ENCODE data around the gene PLCB1. TPM values are rescaled to one million over a fixed set of nuclear protein-coding genes. Genes with fewer than 3 reads are reported as not detected.

The PLCB1 gene
- total RNA-seq, 1 experiment from 2014 or later, result 4.4 TPM

- TF ChIP-seq EZH2phosphoT487 (IDR thresholded peaks at IDR 0.05; ENCODE audit: borderline replicate concordance, low read length) (no peak), CTCF (conservative IDR thresholded peaks at IDR 0.05; ENCODE audit: low read depth, low read length) (no peak), EZH2 (IDR thresholded peaks at IDR 0.05; ENCODE audit: low read length, unreplicated experiment) (no peak)
- H4K20me1 ChIP-seq (ENCODE audit: low read length), result no peaks in the 10 kb centered on the region
- no peak overlapping the region for H3K9ac ChIP-seq (ENCODE audit: low read length)
- intact Hi-C loops (cut with micrococcal nuclease), result no loop called here
- no peak overlapping the region for H3K27ac ChIP-seq (ENCODE audit: low read length)
- DNase-seq, result no peak
- ChIA-PET CTCF (no interaction called here), POLR2A (ENCODE audit: unreplicated experiment) (no interaction called here)
- no peak overlapping the region for H2AFZ ChIP-seq (ENCODE audit: low read length)
- no TSS peak for BruUV-seq (replicated peaks)
- no peak overlapping the region for H3K4me3 ChIP-seq (ENCODE audit: low read length)
- no peaks in the 10 kb centered on the region for H3K9me3 ChIP-seq (ENCODE audit: low read length)
- H3K36me3 ChIP-seq (ENCODE audit: low read depth, low read length), result no peaks in the 10 kb centered on the region
- no peaks in the 10 kb centered on the region for H3F3A ChIP-seq (ENCODE audit: low read length, unreplicated experiment)
- ATAC-seq, result no peak
- H3K9me2 ChIP-seq (replicated peaks; ENCODE audit: low read length), result no peaks in the 10 kb centered on the region
- H3K27me3 ChIP-seq (ENCODE audit: low read length), result peaks cover 18% of the 10 kb centered on the region; the same call in 1 of the 2 replicates
- no peak overlapping the region for H3K4me2 ChIP-seq (ENCODE audit: low read length)
- no peaks in the 10 kb centered on the region for H3K4me1 ChIP-seq (ENCODE audit: insufficient read depth, low read length)
- H3K79me2 ChIP-seq (ENCODE audit: low read length), result no peaks in the 10 kb centered on the region
These were observed 538.3 kb downstream of the PLCB1 start for GRCh38 chr20:8670207-8670892.

- H3K27me3 ChIP-seq (ENCODE audit: low read length), result peaks cover 18% of the 10 kb centered on the region; the same call in 1 of the 2 replicates
- no peak for ATAC-seq
- BruUV-seq (replicated peaks), result no TSS peak
- no peak for DNase-seq
- TF ChIP-seq CTCF (conservative IDR thresholded peaks at IDR 0.05; ENCODE audit: low read depth, low read length) (no peak), EZH2 (IDR thresholded peaks at IDR 0.05; ENCODE audit: low read length, unreplicated experiment) (no peak), EZH2phosphoT487 (IDR thresholded peaks at IDR 0.05; ENCODE audit: borderline replicate concordance, low read length) (no peak)
- H3K27ac ChIP-seq (ENCODE audit: low read length), result no peak overlapping the region
- no peaks in the 10 kb centered on the region for H3K9me2 ChIP-seq (replicated peaks; ENCODE audit: low read length)
- no peak overlapping the region for H3K4me3 ChIP-seq (ENCODE audit: low read length)
- intact Hi-C loops (cut with micrococcal nuclease), result no loop called here
- H3K4me2 ChIP-seq (ENCODE audit: low read length), result no peak overlapping the region
- H3K79me2 ChIP-seq (ENCODE audit: low read length), result no peaks in the 10 kb centered on the region
- no peaks in the 10 kb centered on the region for H3K9me3 ChIP-seq (ENCODE audit: low read length)
- H2AFZ ChIP-seq (ENCODE audit: low read length), result no peak overlapping the region
- no peaks in the 10 kb centered on the region for H4K20me1 ChIP-seq (ENCODE audit: low read length)
- H3K4me1 ChIP-seq (ENCODE audit: insufficient read depth, low read length), result no peaks in the 10 kb centered on the region
- H3F3A ChIP-seq (ENCODE audit: low read length, unreplicated experiment), result no peaks in the 10 kb centered on the region
- ChIA-PET CTCF (no interaction called here), POLR2A (ENCODE audit: unreplicated experiment) (no interaction called here)
- no peak overlapping the region for H3K9ac ChIP-seq (ENCODE audit: low read length)
- H3K36me3 ChIP-seq (ENCODE audit: low read depth, low read length), result no peaks in the 10 kb centered on the region
These were observed 538.8 kb downstream of the PLCB1 start for GRCh38 chr20:8670893-8671215.

GRCh38 chr20:8671370-8671961, 539.4 kb downstream of the PLCB1 start:
- no peak overlapping the region for H3K27ac ChIP-seq (ENCODE audit: low read length)
- ATAC-seq (no peak), DNase-seq (no peak)
- H4K20me1 ChIP-seq (ENCODE audit: low read length), result no peaks in the 10 kb centered on the region
- no peak overlapping the region for H3K9ac ChIP-seq (ENCODE audit: low read length)
- H3K36me3 ChIP-seq (ENCODE audit: low read depth, low read length), result no peaks in the 10 kb centered on the region
- ChIA-PET CTCF (no interaction called here), POLR2A (ENCODE audit: unreplicated experiment) (no interaction called here)
- H3K9me3 ChIP-seq (ENCODE audit: low read length), result no peaks in the 10 kb centered on the region
- no peak for TF ChIP-seq EZH2 (IDR thresholded peaks at IDR 0.05; ENCODE audit: low read length, unreplicated experiment)
- BruUV-seq (replicated peaks), result no TSS peak
- intact Hi-C loops (cut with micrococcal nuclease), result no loop called here
- no peaks in the 10 kb centered on the region for H3K9me2 ChIP-seq (replicated peaks; ENCODE audit: low read length)
- H3K79me2 ChIP-seq (ENCODE audit: low read length), result no peaks in the 10 kb centered on the region
- H3K4me2 ChIP-seq (ENCODE audit: low read length), result no peak overlapping the region
- H3K27me3 ChIP-seq (ENCODE audit: low read length), result peaks cover 18% of the 10 kb centered on the region; the same call in 1 of the 2 replicates
- H3K4me1 ChIP-seq (ENCODE audit: insufficient read depth, low read length), result no peaks in the 10 kb centered on the region
- H2AFZ ChIP-seq (ENCODE audit: low read length), result no peak overlapping the region
- H3K4me3 ChIP-seq (ENCODE audit: low read length), result no peak overlapping the region
- no peaks in the 10 kb centered on the region for H3F3A ChIP-seq (ENCODE audit: low read length, unreplicated experiment)

Measured in PC-3 (cell line).